Keratinocyte (primary cell): Measurements from ENCODE around the gene MYO1E. TPM values are rescaled to one million over a fixed set of nuclear protein-coding genes. Genes with fewer than 3 reads are reported as not detected.

ENCODE experiments used
- DNase-seq: peaks from one replicate; pipeline ENCODE4 v3.0.0-alpha.2; 2011; ENCODE audit warnings: low read depth, missing footprints, low spot score
- FAIRE-seq: peaks from 2 replicates; lab custom pipeline; 2011; peaks lifted over from hg19 to GRCh38; lab: Jason Lieb, UNC
- H2AFZ ChIP-seq: 2 replicates; pipeline ENCODE4 v1.6.0; 2012; ENCODE audit warnings: low read length, control low read depth, inconsistent platforms; ENCODE audit not compliant: control insufficient read depth
- H3K27ac ChIP-seq: 2 replicates; pipeline ENCODE4 v1.5.1; 2011; ENCODE audit warnings: low read length; ENCODE audit not compliant: control insufficient read depth, insufficient read depth
- H3K27me3 ChIP-seq: 3 replicates; pipeline ENCODE4 v1.6.0; 2011; ENCODE audit warnings: low read length; ENCODE audit not compliant: control insufficient read depth, insufficient read depth; ENCODE audit errors: extremely low read depth
- H3K36me3 ChIP-seq, 2 experiments: 2 replicates in 1 of 2; 3 replicates in 1 of 2; pipeline ENCODE4 v1.5.1; 2011; ENCODE audit warnings: low read length in 2 of 2, mild to moderate bottlenecking in 1 of 2; ENCODE audit not compliant: control insufficient read depth in 2 of 2, insufficient read depth in 2 of 2; ENCODE audit errors: extremely low read depth in 1 of 2
- H3K4me1 ChIP-seq: 3 replicates; pipeline ENCODE4 v1.5.1; 2011; ENCODE audit warnings: low read length; ENCODE audit not compliant: control insufficient read depth, insufficient read depth; ENCODE audit errors: extremely low read depth
- H3K4me2 ChIP-seq: 3 replicates; pipeline ENCODE4 v1.6.0; 2011; ENCODE audit warnings: low read depth, low read length; ENCODE audit not compliant: control insufficient read depth, insufficient read depth; ENCODE audit errors: extremely low read depth
- H3K4me3 ChIP-seq, 3 experiments: fragments of 200-600 bp in 1 of 3; sonication (generic) in 1 of 3; 2 replicates in 2 of 3; 3 replicates in 1 of 3; pipeline ENCODE4 v1.5.1; 2011 to 2016; ENCODE audit warnings: low read length in 3 of 3, mild to moderate bottlenecking in 3 of 3, control low read depth in 2 of 3, inconsistent platforms in 1 of 3, low read depth in 1 of 3, mixed read lengths in 1 of 3, mixed run types in 1 of 3, moderate library complexity in 1 of 3; ENCODE audit not compliant: control insufficient read depth in 2 of 3, insufficient read depth in 2 of 3; ENCODE audit errors: extremely low read depth in 1 of 3
- H3K79me2 ChIP-seq: 2 replicates; pipeline ENCODE4 v1.6.0; 2012; ENCODE audit warnings: low read length; ENCODE audit not compliant: control insufficient read depth, insufficient read depth
- H3K9ac ChIP-seq: 3 replicates; pipeline ENCODE4 v1.6.0; 2011; ENCODE audit warnings: low read length; ENCODE audit not compliant: control insufficient read depth, insufficient read depth; ENCODE audit errors: extremely low read depth
- H3K9me1 ChIP-seq: 3 replicates; pipeline ENCODE4 v1.6.0; 2011; ENCODE audit warnings: low read length; ENCODE audit not compliant: control insufficient read depth, insufficient read depth; ENCODE audit errors: extremely low read depth
- H3K9me3 ChIP-seq: 2 replicates; pipeline ENCODE4 v1.5.1; 2012; ENCODE audit warnings: low read depth, low read length; ENCODE audit not compliant: control insufficient read depth
- H4K20me1 ChIP-seq: 3 replicates; pipeline ENCODE4 v1.6.0; 2011; ENCODE audit warnings: low read length; ENCODE audit not compliant: control insufficient read depth, insufficient read depth; ENCODE audit errors: extremely low read depth
- CTCF ChIP-seq, 3 experiments: IDR thresholded peaks in 1 of 3; conservative IDR thresholded peaks in 1 of 3; optimal IDR thresholded peaks in 1 of 3; 2 replicates in 2 of 3; 3 replicates in 1 of 3; pipeline versions ENCODE3 to v1.5.1; 2011; ENCODE audit warnings: low read length in 3 of 3, mild to moderate bottlenecking in 3 of 3, moderate library complexity in 2 of 3, control low read depth in 1 of 3, inconsistent platforms in 1 of 3; ENCODE audit not compliant: insufficient read depth in 2 of 3; ENCODE audit errors: extremely low read depth in 1 of 3
- EZH2 ChIP-seq: IDR thresholded peaks from one replicate; pipeline ENCODE4 v1.6.1; 2012; ENCODE audit warnings: inconsistent platforms, mild to moderate bottlenecking, low read length, moderate library complexity
- dilution Hi-C: fragments of 300-500 bp; cut with MboI; formaldehyde crosslinking; loops from one replicate; pipeline ENCODE4 v1.7.0; 2020; ENCODE audit warnings: low sequenced_read_pairs; ENCODE audit not compliant: extremely low pct_ligation_motif_present
- polyA plus RNA-seq, 5 experiments: library from polyadenylated mRNA; depleted of rRNA in 3 of 5; stranded (reverse) in 3 of 5; stranded (forward) in 1 of 5; unstranded in 1 of 5; fragments of >200 nt; gene quantifications; 1 replicate in 1 of 5; 2 replicates in 3 of 5; 3 replicates in 1 of 5; pipeline versions ENCODE4 v1.2.1 to v1.2.3, GENCODE V29; 2011 to 2012; ENCODE audit warnings: missing spikeins in 2 of 5, low read depth in 1 of 5, low replicate concordance in 1 of 5

The MYO1E gene
- polyA plus RNA-seq, 1 donor (not counting 4 experiments of a cell fraction or from before 2014, with no cell fraction given): 213 TPM

- TF ChIP-seq CTCF (optimal IDR thresholded peaks at IDR 0.05 in 1 of 3, IDR thresholded peaks at IDR 0.05 in 1 of 3, conservative IDR thresholded peaks at IDR 0.05 in 1 of 3; ENCODE audit: extremely low read depth in 1 of 3, insufficient read depth in 2 of 3, low read length in 3 of 3) (no peak), EZH2 (no peak)
- Histone ChIP-seq H3K9me3 (no peaks in the 10 kb centered on the region), H2AFZ (no peak overlapping the region), H3K36me3 (peaks cover 34 to 36% of the 10 kb centered on the region in 2 experiments), H3K9ac (no peak overlapping the region), H3K27me3 (no peaks in the 10 kb centered on the region), H3K27ac (no peak overlapping the region), H3K4me3 (no peak overlapping the region), H3K4me1 (peaks cover 16% of the 10 kb centered on the region), H3K79me2 (no peaks in the 10 kb centered on the region), H3K4me2 (no peak overlapping the region), H4K20me1 (no peaks in the 10 kb centered on the region), H3K9me1 (no peaks in the 10 kb centered on the region)
- no peak for FAIRE-seq
- dilution Hi-C loops: no loop called here
- no peak for DNase-seq
Observed at GRCh38 chr15:59197454-59197853, 175.2 kb downstream of the MYO1E start.

DNA sequence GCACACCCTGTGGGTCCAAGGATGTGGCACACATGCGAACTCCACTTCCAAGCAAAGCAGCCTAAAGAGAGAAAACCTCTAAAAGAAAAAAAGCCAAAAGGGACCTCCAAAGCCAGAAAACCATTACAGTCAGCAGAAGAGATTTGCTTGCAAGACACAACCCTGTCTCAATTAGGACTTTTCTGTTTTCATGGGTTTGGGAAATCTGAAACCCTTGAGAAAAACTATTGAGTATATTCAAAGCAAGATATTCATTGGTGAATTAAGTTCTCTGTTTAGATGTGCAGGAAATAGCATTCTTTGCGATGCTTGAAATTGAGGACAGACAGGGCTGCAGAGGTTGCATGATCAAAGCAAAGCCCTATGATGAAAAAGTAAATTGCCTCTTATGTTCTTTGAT, 176.3 kb downstream of the MYO1E start:
- Histone ChIP-seq H3K79me2 (no peaks in the 10 kb centered on the region), H3K9ac (no peak overlapping the region), H3K4me3 (no peak overlapping the region), H3K4me2 (no peak overlapping the region), H3K27ac (no peak overlapping the region), H3K9me3 (no peaks in the 10 kb centered on the region), H3K36me3 (peaks cover 29% of the 10 kb centered on the region in 2 experiments), H2AFZ (no peak overlapping the region), H3K4me1 (peaks cover 25% of the 10 kb centered on the region), H3K27me3 (no peaks in the 10 kb centered on the region), H3K9me1 (no peaks in the 10 kb centered on the region), H4K20me1 (peaks cover 3% of the 10 kb centered on the region)
- FAIRE-seq: no peak
- DNase-seq: no peak
- TF ChIP-seq CTCF (optimal IDR thresholded peaks at IDR 0.05 in 1 of 3, IDR thresholded peaks at IDR 0.05 in 1 of 3, conservative IDR thresholded peaks at IDR 0.05 in 1 of 3; ENCODE audit: extremely low read depth in 1 of 3, insufficient read depth in 2 of 3, low read length in 3 of 3) (no peak), EZH2 (no peak)
- dilution Hi-C loops: no loop called here
